NB4 (cell line): ENCODE measurements around the gene DENND1A.

ENCODE experiments used
- DNase-seq: peaks from one replicate; pipeline ENCODE4 v3.0.0; 2010; ENCODE audit warnings: low read depth
- H3K4me3 ChIP-seq: one replicate; pipeline ENCODE4 v1.5.1; 2011; ENCODE audit warnings: mild to moderate bottlenecking, low read depth, low read length, moderate library complexity
- CTCF ChIP-seq: IDR thresholded peaks from one replicate; pipeline ENCODE4 v1.5.1; 2012; ENCODE audit warnings: low read depth, low read length
- MAX ChIP-seq: IDR thresholded peaks from 2 replicates; pipeline ENCODE4 v1.6.1; 2011; ENCODE audit warnings: low read depth, low read length
- MYC ChIP-seq: IDR thresholded peaks from 2 replicates; pipeline ENCODE4 v1.6.1; 2011; ENCODE audit warnings: low read depth, low read length
- POLR2A ChIP-seq: IDR thresholded peaks from 2 replicates; pipeline ENCODE4 v1.6.1; 2011; ENCODE audit warnings: mild to moderate bottlenecking; ENCODE audit not compliant: insufficient read length; ENCODE audit errors: extremely low read depth

Gene DENND1A

GRCh38 chr9:123421801-123422455 is 508.0 kb downstream of the DENND1A start:
- H3K4me3 ChIP-seq: no peak overlapping the region
- no peak for TF ChIP-seq MAX
- no peak for TF ChIP-seq MYC
- TF ChIP-seq CTCF: no peak
- TF ChIP-seq POLR2A: no peak
- DNase-seq: no peak

- no peak overlapping the region for H3K4me3 ChIP-seq
- TF ChIP-seq MYC: no peak
- TF ChIP-seq MAX: no peak
- no peak for TF ChIP-seq POLR2A
- no peak for TF ChIP-seq CTCF
- no peak for DNase-seq
Observed at GRCh38 chr9:123421186-123421585, 508.7 kb downstream of the DENND1A start.

GRCh38 chr9:123420592-123421111 is 509.3 kb downstream of the DENND1A start:
- TF ChIP-seq MYC: no peak
- TF ChIP-seq POLR2A: no peak
- TF ChIP-seq CTCF: no peak
- no peak for TF ChIP-seq MAX
- DNase-seq: no peak
- no peak overlapping the region for H3K4me3 ChIP-seq

- TF ChIP-seq CTCF (no peak), MYC (no peak), MAX (no peak), POLR2A (no peak)
- no peak overlapping the region for H3K4me3 ChIP-seq
Observed at GRCh38 chr9:123419721-123420591, 510.0 kb downstream of the DENND1A start.

GRCh38 chr9:123419091-123419490 is 510.8 kb downstream of the DENND1A start:
- no peak for TF ChIP-seq POLR2A
- no peak for TF ChIP-seq MYC
- TF ChIP-seq CTCF: no peak
- TF ChIP-seq MAX: no peak
- no peak overlapping the region for H3K4me3 ChIP-seq
- no peak for DNase-seq

More at GRCh38 chr9:123419721-123420591, 510.0 kb downstream of the DENND1A start:
- DNase-seq: no peak
